GM21390 (cell line): ENCODE data around the gene MYO16.

ENCODE experiments used
- ATAC-seq: cut with Tn5 transposase; IDR thresholded peaks from one replicate; pipeline ENCODE4 v1.9.1; 2021; ENCODE audit not compliant: unreplicated experiment

The MYO16 gene

GRCh38 chr13:109114162-109114561 lies 484.8 kb downstream of the MYO16 start:
- no peak for ATAC-seq

- no peak for ATAC-seq
Observed at GRCh38 chr13:109114991-109115390, 485.6 kb downstream of the MYO16 start.

- ATAC-seq: no peak
Observed at GRCh38 chr13:109118521-109118920, 489.1 kb downstream of the MYO16 start.

- no peak for ATAC-seq
Observed at GRCh38 chr13:109119896-109120295, 490.5 kb downstream of the MYO16 start.

GRCh38 chr13:109121826-109122225 lies 492.4 kb downstream of the MYO16 start:
- ATAC-seq: no peak

- no peak for ATAC-seq
Observed at GRCh38 chr13:109123971-109124370, 494.6 kb downstream of the MYO16 start.

- no peak for ATAC-seq
Observed at GRCh38 chr13:109126178-109126577, 496.8 kb downstream of the MYO16 start.

- ATAC-seq: no peak
Observed at GRCh38 chr13:109126891-109127641, 497.7 kb downstream of the MYO16 start.

GRCh38 chr13:109128121-109128520 lies 498.7 kb downstream of the MYO16 start:
- ATAC-seq: no peak

GRCh38 chr13:109130093-109130835 lies 500.9 kb downstream of the MYO16 start:
- ATAC-seq: no peak

- ATAC-seq: peak; percentile 90
Observed at GRCh38 chr13:109131698-109132257, 502.4 kb downstream of the MYO16 start.

- no peak for ATAC-seq
Observed at GRCh38 chr13:109135018-109135417, 505.6 kb downstream of the MYO16 start.

- ATAC-seq: no peak
Observed at GRCh38 chr13:109136873-109137272, 507.5 kb downstream of the MYO16 start.

GRCh38 chr13:109139346-109139745 lies 509.9 kb downstream of the MYO16 start:
- no peak for ATAC-seq

- no peak for ATAC-seq
Observed at GRCh38 chr13:109140054-109140453, 510.6 kb downstream of the MYO16 start.

- no peak for ATAC-seq
Observed at GRCh38 chr13:109140479-109141349, 511.3 kb downstream of the MYO16 start.

GRCh38 chr13:109141706-109142105 lies 512.3 kb downstream of the MYO16 start:
- ATAC-seq: no peak

- peak; percentile 15 for ATAC-seq
Observed at GRCh38 chr13:109144693-109145437, 515.5 kb downstream of the MYO16 start.

GRCh38 chr13:109145631-109146030 lies 516.2 kb downstream of the MYO16 start:
- peak; percentile 91 for ATAC-seq

GRCh38 chr13:109146393-109146792 lies 517.0 kb downstream of the MYO16 start:
- ATAC-seq: no peak
